HG03280 (cell line): ENCODE results near the gene YTHDF1.

Source experiments
- ATAC-seq: cut with Tn5 transposase; IDR thresholded peaks from one replicate; pipeline ENCODE4 v1.9.1; 2021; ENCODE audit warnings: mild to moderate bottlenecking, moderate library complexity; ENCODE audit not compliant: unreplicated experiment

The YTHDF1 gene

GRCh38 chr20:63175038-63175895 is 40.7 kb downstream of the YTHDF1 start:
- ATAC-seq: no peak

- ATAC-seq: no peak
Measured at GRCh38 chr20:63174309-63175037, 41.5 kb downstream of the YTHDF1 start.

DNA sequence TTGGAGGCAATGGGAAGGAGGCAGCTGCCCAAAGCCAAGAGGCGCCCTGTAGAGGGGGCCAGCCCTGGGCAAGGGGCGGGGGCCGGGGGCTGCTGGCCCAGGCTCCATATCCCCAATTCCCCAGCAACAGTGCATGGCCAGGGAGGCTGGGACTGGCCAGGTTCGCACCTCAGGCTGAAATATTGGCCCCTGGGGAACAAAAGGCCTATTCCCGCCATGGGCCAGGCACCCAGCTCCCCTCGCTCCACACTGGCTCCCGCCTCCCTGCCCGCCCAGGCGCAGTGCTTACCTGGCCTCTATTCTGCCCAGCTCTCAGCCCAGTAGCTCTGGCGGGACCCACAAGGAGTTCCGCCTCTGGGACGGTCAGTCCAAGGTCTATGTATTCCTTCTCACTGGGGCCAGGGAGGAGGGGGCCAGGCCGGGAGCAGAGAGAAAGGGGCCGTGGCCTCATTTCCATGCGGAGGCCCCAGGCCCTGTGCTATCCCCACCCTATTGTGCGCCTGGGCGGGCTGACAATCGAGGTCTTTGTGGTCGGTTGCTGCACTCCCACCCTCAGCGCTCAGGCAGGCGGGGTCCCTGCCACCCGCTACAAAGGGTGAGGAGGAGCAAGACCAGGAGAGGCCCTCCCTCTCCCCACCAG is 42.3 kb downstream of the YTHDF1 start:
- no peak for ATAC-seq

DNA sequence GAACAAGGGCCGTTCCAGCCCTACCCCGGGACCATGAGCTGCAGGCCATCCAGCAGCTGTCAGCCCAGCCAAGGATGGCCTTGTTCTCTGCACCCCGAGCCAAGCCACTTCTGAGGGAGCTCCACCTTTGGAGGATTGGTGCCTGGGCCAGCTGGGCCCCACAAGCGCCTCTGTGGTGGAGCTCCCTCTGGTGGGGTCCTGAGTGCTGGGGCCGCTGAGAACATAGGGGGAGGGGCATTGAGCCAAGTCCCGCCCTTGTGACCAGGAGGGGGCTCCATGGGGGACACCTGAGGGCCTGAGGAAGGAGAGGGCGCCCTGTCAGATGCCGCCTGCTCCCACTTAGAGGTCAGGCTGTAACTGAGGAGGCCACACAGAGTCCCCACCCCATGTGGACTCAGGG is 43.2 kb downstream of the YTHDF1 start:
- no peak for ATAC-seq

GRCh38 chr20:63171991-63172390 is 43.9 kb downstream of the YTHDF1 start:
- no peak for ATAC-seq

DNA sequence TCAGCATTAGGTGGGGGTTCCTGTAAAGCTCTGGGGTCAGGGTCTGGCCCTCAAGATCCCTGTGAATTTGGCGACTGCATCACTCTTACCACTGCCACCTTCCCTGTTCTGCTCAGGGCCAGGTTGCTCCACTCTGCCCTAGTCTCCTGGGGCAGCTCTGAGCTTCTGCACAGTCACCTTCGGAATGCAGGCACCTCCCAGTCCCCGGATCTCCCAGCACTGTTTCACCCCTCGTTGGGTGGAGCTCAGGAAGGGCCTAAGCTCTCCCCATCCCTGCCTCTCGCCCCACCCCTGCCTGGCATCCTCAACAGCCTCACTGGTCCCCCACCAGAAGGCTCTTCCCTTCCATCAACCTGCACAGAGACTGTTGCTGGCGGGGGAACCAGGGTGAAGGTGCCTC is 46.2 kb downstream of the YTHDF1 start:
- ATAC-seq: no peak

- no peak for ATAC-seq
Measured at GRCh38 chr20:63168861-63169260, 47.1 kb downstream of the YTHDF1 start.

DNA sequence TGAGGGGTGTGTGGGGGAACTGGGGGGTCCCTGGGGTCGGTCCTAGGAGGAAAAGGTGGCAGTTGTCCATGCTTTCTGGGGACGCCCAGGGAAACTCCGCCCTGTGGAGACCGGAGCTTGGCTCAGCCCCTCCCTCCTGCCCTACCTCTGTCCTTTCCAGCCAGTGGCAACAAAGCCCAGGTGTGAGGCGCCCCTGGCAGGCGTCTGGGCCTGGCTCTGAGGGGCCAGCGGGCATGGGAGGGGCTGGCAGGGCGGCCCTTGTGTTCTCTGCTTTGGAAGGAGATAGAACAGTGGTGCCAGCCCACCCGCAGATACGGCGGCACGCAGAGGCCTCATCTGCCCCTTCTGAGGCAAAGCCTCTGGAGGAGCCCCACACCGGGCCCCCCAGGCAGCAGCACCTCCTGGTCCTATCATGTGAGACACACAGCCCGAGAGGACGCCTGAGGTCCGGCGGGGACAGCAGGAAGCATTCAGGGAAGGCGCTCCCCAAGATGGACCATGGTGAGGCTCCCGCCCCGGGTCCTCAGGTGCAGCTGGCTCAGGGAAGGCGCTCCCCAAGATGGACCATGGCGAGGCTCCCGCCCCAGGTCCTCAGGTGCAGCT is 47.9 kb downstream of the YTHDF1 start:
- ATAC-seq: no peak

DNA sequence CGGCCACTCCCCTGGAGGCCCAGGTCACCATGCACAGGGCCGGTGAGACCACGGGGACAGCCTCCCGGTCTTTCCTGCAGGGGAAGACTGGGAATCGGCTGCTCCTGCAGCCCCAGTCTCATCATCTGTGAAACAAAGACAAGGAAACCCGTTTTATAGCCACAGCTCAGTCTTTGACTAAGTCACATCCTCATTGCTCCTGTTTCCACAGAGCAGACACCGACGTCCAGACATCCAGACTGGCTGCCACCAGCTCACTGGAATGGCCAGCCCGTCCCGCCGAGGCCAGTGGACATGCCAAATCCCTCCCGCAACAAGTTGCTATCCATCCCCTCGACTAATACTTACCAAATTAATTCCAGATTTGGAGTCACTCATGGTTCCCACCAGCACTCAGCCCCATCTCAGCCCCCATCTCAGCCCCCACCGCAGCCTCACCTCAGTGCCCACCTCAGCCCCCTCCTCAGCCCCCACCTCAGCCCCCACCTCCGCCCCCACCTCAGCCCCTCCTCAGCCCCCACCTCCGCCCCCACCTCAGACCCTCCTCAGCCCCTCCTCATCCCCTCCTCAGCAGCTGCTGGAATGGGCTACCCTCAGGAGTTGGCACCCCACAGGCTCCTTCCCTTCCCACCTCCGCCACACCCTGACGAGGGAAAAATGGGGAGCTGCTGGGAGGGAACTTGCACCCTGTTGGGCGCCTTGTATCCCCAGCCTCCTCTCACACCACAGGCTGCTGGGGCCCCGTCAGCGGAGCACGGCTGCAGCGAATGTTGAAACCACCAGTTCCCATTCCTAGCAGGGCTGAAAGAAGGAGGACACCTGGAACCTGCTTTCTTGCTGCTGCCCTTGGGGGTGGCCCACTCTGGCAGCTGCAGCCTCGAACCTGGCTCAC is 48.7 kb downstream of the YTHDF1 start:
- ATAC-seq: no peak

- ATAC-seq: no peak
Measured at GRCh38 chr20:63166193-63167020, 49.5 kb downstream of the YTHDF1 start.

DNA sequence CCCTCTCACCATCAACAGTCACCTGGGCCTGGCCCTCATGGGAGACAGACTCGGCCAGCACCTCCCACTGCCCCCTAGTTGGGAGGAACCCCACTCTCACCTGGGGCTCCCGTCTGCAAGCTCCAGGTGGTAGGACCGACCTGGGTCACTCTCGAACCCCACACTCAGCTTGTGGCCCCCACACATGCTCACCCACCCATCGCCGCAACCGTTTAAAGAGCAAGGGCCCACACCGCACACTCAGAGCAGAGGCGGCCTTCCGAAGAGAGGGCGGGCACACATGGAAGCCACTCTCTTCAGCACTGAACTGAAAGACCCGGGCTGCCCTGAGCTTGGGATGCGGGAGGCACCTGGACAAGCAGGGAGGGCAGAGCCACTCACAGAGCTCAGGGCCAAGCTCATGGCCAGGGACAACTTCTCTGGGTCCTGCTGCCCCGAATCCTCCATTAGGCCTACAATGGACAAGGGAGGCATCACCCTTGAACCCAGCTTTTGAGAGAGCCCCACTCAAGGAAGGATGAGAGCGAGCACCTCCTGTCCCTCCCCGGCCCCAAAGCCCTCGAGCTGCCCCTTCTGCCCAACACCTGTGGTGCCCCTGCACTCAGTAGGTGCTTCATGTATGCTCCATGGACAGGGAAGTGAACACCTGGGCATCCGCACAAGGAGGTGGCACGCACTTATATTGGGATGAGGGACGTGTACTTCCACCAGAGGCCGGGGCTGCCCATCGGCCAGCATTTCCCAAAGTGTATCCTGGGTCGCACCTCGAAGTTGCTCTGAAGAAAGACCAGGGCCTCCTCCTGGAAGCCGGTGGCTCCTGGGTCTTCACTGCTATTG is 50.4 kb downstream of the YTHDF1 start:
- no peak for ATAC-seq

GRCh38 chr20:63164484-63165355 is 51.2 kb downstream of the YTHDF1 start:
- ATAC-seq: no peak

- ATAC-seq: no peak
Measured at GRCh38 chr20:63163596-63164483, 52.1 kb downstream of the YTHDF1 start.

DNA sequence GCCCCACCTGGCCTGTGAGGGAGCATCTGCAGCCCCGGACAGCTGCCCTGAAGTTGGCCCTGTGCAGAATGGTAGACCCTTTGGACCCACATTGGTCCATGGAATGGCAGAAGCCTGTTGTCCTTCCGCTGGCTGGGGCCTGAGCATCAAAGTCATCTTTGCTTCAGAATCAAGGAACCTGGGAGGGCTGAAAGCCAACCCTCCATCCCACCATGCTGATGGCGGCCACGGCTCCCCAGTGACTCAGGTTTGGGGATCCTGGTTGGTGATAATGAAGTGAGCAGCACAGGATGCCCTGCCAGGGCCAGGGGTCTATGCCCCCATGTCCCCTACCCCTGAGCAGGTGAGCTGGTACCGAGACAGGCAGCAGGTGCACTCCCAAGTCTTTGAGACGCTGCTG is 52.8 kb downstream of the YTHDF1 start:
- no peak for ATAC-seq

DNA sequence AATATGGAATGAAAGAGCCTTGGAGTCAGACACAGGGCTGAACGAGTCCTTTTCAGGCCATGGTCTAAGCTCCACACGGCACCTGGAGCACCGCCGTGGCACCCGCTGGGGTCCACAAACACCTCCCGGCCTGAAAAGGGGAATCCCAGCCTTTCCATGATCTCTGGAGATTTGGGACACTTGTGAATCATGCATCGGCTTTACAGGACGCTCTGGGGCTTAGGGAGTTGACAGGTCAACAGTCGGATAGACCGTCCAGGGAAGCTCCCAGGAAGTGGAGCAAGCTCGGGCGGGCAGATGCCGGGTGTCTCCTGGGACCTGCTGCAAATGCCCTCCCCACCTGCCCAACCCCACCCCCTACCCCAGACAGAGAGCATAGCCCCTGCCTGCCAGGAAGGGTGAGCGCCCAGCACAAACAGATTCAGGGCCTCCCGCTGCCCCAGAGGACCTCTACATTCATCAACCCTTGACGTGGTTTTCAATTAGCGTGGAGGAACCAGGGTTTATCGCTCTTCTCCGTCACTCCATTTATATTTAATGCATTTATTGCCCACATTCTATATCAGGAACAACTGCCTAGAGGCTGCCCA is 53.6 kb downstream of the YTHDF1 start:
- ATAC-seq: no peak

DNA sequence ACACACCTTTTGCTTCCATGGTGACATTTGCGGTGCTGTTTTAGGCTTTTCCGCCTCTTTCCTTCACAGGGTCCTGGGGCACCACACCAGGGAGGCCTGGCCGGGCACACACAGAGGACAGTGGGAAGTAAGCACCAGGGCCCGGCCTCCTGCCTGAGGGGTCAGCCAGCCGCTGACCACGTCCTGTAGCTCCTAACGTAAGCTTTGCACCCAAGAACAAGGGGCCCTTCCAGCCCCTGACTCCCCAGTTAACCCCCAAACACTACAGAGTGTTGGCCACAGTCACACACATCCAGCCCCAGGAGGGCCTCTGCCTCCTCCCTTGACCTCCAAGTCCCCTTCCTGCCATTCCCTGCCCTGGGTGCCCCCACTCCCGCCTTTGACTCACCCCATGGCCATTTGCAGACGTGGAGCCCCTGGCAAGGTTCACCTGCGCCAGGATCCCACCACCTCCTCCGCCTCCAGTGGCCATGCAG is 54.7 kb downstream of the YTHDF1 start:
- ATAC-seq: no peak
